HG03060 (cell line): Measurements from ENCODE around the gene FAM124B.
"Not testable (repeated sequence)": the region's sequence is repeated elsewhere in the genome, so short reads cannot be mapped to it uniquely, and the experiment has no call there.

Experiments
- ATAC-seq: cut with Tn5 transposase; IDR thresholded peaks from one replicate; pipeline ENCODE4 v1.9.1; 2021; ENCODE audit warnings: low read depth, moderate number of reproducible peaks; ENCODE audit not compliant: unreplicated experiment

Gene FAM124B

GRCh38 chr2:224382973-224383555 lies 18.8 kb downstream of the FAM124B start:
- ATAC-seq = no peak

- ATAC-seq = not testable (repeated sequence)
These were observed 19.6 kb downstream of the FAM124B start for GRCh38 chr2:224382280-224382647.

- ATAC-seq = no peak
These were observed 20.2 kb downstream of the FAM124B start for GRCh38 chr2:224381521-224382279.

GRCh38 chr2:224379986-224380385 lies 21.9 kb downstream of the FAM124B start:
- no peak for ATAC-seq

GRCh38 chr2:224379172-224379571 lies 22.7 kb downstream of the FAM124B start:
- ATAC-seq = no peak

- ATAC-seq = no peak
These were observed 23.2 kb downstream of the FAM124B start for GRCh38 chr2:224378701-224379097.

- no peak for ATAC-seq
These were observed 23.9 kb downstream of the FAM124B start for GRCh38 chr2:224377751-224378700.

GRCh38 chr2:224372641-224373040 lies 29.3 kb downstream of the FAM124B start:
- no peak for ATAC-seq

GRCh38 chr2:224369028-224369632 lies 32.8 kb downstream of the FAM124B start:
- ATAC-seq = no peak

GRCh38 chr2:224366267-224366844 lies 35.6 kb downstream of the FAM124B start:
- no peak for ATAC-seq

- ATAC-seq = no peak
These were observed 36.6 kb downstream of the FAM124B start for GRCh38 chr2:224365331-224365730.

- ATAC-seq = no peak
These were observed 38.6 kb downstream of the FAM124B start for GRCh38 chr2:224363281-224363680.

GRCh38 chr2:224362094-224362493 lies 39.8 kb downstream of the FAM124B start:
- no peak for ATAC-seq

GRCh38 chr2:224360801-224361251 lies 41.1 kb downstream of the FAM124B start:
- no peak for ATAC-seq

GRCh38 chr2:224359569-224359968 lies 42.3 kb downstream of the FAM124B start:
- ATAC-seq = no peak

GRCh38 chr2:224357098-224357901 lies 44.6 kb downstream of the FAM124B start:
- ATAC-seq = peak; percentile 87

GRCh38 chr2:224354632-224355211 lies 47.2 kb downstream of the FAM124B start:
- ATAC-seq = no peak

GRCh38 chr2:224350703-224351102 lies 51.2 kb downstream of the FAM124B start:
- no peak for ATAC-seq

- no peak for ATAC-seq
These were observed 52.5 kb downstream of the FAM124B start for GRCh38 chr2:224349396-224349795.
